ENCODE results near the gene RXFP2.

RXFP2 gene

DNA sequence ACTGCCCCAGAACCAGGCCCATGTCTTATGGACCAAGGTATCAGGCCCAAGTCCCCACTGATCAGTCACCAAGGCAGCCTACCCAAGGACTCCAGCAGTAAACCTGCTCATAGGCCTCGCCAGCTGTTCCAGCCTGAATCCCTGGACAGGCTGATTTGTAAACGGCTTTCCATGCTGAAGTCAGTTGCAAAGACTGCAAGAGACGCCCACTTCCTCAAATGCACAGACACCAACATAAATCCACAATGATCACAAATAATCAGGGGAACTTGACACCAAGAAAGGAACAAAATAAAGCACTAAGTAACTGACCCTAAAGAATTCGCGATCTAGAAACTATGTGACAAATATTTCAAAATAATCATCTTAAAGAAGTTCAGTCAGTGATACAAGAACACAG, 75.2 kb downstream of the RXFP2 start:
- TF ChIP-seq, protein P1, sequence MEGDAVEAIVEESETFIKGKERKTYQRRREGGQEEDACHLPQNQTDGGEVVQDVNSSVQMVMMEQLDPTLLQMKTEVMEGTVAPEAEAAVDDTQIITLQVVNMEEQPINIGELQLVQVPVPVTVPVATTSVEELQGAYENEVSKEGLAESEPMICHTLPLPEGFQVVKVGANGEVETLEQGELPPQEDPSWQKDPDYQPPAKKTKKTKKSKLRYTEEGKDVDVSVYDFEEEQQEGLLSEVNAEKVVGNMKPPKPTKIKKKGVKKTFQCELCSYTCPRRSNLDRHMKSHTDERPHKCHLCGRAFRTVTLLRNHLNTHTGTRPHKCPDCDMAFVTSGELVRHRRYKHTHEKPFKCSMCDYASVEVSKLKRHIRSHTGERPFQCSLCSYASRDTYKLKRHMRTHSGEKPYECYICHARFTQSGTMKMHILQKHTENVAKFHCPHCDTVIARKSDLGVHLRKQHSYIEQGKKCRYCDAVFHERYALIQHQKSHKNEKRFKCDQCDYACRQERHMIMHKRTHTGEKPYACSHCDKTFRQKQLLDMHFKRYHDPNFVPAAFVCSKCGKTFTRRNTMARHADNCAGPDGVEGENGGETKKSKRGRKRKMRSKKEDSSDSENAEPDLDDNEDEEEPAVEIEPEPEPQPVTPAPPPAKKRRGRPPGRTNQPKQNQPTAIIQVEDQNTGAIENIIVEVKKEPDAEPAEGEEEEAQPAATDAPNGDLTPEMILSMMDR (IDR thresholded peaks at IDR 0.05; ENCODE audit: low read depth, low read length) = no peak
- no peak for DNase-seq (ENCODE audit: extremely low read depth, low read depth)

DNA sequence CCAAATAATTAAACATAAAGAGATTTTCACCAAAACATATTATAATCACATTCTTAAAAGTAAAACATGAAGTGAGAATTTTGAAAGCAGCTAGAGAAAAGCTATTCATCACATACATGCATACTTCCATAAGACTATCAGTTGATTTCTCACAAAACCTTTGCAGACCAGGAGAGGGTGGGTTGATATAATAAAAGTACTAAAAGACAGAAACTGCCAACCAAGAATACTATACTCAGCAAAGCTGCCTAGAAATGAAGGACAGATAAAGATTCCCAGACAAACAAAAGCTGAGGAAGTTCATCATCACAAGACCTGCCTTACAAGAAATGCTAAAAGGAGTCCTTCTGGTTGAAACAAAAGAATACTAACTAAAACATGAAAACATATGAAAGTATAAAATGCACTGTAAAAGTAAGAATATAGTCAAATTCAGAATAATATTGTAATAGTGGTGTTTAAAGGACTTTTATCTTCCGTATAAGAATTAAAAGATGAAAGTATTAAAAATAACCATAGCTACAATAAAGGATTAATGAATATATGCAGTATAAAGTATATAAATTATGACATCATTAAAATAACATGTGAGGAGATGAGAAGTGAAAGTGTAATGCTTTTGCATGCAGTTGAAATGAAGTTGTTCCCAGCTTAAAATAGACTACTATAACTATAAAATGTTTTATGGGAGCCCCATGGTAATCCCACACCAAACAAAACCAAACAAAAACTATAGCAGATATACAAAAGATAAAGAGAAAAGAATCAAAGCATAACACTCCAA, 76.2 kb downstream of the RXFP2 start:
- TF ChIP-seq, protein P1 (IDR thresholded peaks at IDR 0.05; ENCODE audit: low read depth, low read length) = no peak
- no peak for DNase-seq (ENCODE audit: extremely low read depth, low read depth)

DNA sequence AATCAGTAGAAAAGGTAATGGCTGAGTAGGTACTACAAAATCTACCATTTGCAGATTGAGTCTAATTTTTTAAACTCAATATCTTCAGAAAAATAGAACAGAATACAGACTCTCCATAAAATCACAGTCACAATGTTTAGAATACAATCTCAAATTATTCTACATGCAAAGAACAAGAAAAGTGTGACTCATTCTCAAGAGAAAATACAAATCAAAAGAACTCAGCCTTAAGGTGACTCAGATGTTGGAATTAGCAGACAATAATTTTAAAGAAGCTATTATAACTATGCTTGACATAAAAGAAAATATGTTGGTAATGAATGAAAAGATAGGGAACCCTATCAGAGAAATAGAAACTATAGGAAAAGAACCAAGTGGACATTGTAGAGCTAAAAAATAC, 78.9 kb downstream of the RXFP2 start:
- no peak for DNase-seq (ENCODE audit: extremely low read depth, low read depth)
- TF ChIP-seq, protein P1 (IDR thresholded peaks at IDR 0.05; ENCODE audit: low read depth, low read length) = no peak

DNA sequence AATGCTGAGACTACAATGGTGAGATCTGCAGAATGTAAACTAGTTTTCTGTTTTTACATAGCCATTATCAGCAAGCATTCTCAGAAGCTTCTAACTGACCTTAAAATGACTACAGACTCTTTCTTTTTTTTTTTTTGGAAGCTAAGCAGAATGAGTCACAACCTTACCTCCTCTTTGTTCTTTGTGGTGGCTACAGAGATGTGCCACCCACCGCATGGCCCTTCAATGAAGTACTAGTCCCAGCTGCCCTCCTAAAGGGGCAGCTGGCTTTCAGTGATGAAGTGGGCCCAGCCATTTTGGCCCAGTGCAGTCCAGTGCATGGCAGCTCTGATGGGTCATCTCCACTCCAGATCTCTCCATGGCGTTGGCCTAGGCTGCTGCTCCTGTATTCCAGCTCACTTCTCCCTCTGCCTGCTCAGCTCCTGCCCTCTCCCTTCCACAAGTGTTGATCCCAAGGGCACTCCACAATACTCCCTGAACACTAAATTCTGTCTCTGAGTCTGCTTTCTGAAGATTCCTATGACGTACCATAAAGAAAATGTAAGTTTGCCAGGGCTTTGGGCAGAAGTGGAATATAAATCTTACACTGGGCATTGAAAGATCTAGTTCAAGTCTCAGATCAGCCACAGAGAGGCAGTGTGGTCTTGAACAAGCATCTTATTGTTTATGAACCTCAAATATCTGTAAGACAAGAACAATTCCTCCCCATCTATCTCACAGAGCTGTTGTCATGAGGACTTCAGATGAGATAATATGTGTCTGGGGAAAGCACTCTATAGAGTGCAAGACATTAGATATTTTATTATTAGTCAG, 85.6 kb downstream of the RXFP2 start:
- no peak for DNase-seq (ENCODE audit: extremely low read depth, low read depth)
- TF ChIP-seq, protein P1 (IDR thresholded peaks at IDR 0.05; ENCODE audit: low read depth, low read length) = peak; percentile 20

DNA sequence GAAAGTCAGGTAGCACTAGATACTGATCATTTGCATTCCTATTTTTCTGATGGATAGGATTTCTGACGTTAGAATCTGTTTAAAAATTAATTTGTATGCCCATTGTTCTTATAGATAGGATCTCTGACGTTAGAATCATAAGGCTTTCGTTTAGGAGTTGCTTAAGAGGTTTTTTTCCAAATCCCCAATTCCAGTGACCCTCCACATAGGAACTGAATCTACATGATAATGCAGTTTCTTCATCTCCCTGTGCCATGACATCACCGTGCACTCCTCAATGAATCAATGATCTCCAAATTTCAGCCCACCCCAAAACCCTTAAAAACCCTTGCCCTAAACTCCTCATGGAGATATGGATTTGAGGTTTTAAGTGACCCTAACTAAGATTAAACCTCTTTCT, 87.2 kb downstream of the RXFP2 start:
- no peak for DNase-seq (ENCODE audit: extremely low read depth, low read depth)
- TF ChIP-seq, protein P1 (IDR thresholded peaks at IDR 0.05; ENCODE audit: low read depth, low read length) = no peak

DNA sequence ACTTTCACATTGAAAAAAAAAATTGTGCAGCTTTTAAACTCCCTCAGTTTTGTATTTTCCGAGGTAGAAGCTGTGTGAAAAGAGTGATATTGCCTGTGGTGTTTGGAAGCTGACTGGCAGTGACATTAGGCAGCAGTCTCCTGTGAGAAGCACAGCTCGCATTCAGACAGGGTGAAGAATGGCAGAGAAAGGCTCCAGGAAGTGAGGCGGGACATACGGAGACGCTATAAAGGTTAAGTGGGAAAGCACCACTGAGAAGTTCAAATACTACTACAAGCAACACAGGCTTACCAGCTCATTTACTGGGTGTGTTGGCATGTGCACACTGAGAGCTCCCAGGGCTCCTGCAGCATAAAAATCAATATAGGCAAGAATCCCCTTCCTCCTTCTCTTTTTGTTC, 88.4 kb downstream of the RXFP2 start:
- TF ChIP-seq, protein P1 (IDR thresholded peaks at IDR 0.05; ENCODE audit: low read depth, low read length) = no peak
- no peak for DNase-seq (ENCODE audit: extremely low read depth, low read depth)

DNA sequence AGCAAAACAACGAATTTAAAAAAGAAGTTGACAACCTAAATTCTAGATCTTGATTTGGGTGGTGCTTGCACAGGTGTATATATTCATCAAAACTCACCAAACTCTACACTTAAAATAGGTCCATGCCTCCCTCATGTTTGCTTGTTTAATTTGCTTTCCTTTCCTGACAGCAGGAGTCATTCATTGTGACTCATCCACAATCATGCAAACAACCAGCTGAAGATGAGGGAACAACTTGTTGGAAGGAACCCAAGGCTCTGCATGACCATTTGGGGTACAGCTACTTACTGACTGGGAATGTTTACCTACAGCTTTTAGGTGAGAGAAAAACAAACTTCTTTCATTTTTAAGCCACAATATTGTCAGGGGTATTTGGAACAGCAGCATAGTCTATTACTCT, 96.6 kb downstream of the RXFP2 start:
- TF ChIP-seq, protein P1 (IDR thresholded peaks at IDR 0.05; ENCODE audit: low read depth, low read length) = no peak

More for the DNA sequence above, 96.6 kb downstream of the RXFP2 start:
- no peak for DNase-seq (ENCODE audit: extremely low read depth, low read depth)
